GM12878 (cell line): ENCODE results near the gene GALNT17. TPM values are rescaled to one million over a fixed set of nuclear protein-coding genes. Genes with fewer than 3 reads are reported as not detected.

Source experiments
- ATAC-seq: fragments of 200-7000 bp; cut with Tn5 transposase; 3 replicates; pipeline ENCODE4 v1.9.1; 2020; ENCODE audit warnings: mild to moderate bottlenecking, moderate library complexity
- BruUV-seq: library from RNA; stranded (reverse); fragments of 400-500 nt; replicated peaks from 2 replicates; lab custom pipeline; 2021; lab: Mats Ljungman, UMichigan
- CTCF ChIA-PET: fragments of 300-600 bp; sonication (Branson Sonifier 250); formaldehyde crosslinking; extraction: SDS; loops from one replicate; lab custom pipeline; 2021; ENCODE audit warnings: inconsistent platforms; lab: Yijun Ruan, JAX
- POLR2A ChIA-PET: fragments of 350-600 bp; formaldehyde crosslinking; extraction: SDS; loops from one replicate; lab custom pipeline; 2021; ENCODE audit warnings: inconsistent platforms; lab: Charles Lee
- RAD21 ChIA-PET: fragments of 300-600 bp; sonication (Branson Sonifier 250); formaldehyde crosslinking; loops from one replicate; lab custom pipeline; 2023; ENCODE audit warnings: antibody characterized with exemption; ENCODE audit not compliant: unreplicated experiment; lab: Charles Lee
- SMC1A ChIA-PET: fragments of 300-600 bp; sonication (Branson Sonifier 250); formaldehyde crosslinking; loops from one replicate; lab custom pipeline; 2023; ENCODE audit not compliant: unreplicated experiment, uncharacterized antibody; lab: Charles Lee
- DNase-seq: peaks from one replicate; pipeline ENCODE4 v3.0.0-alpha.2; 2011; ENCODE audit warnings: low read depth, low spot score
- FAIRE-seq: peaks from 3 replicates; lab custom pipeline; 2011; peaks lifted over from hg19 to GRCh38; lab: Jason Lieb, UNC
- H2AFZ ChIP-seq: 2 replicates; pipeline ENCODE4 v1.6.0; 2011; ENCODE audit warnings: low read depth, low read length, control low read depth; ENCODE audit not compliant: control insufficient read depth
- H3K27ac ChIP-seq: 2 replicates; pipeline ENCODE4 v1.5.1; 2011; ENCODE audit warnings: control low read depth; ENCODE audit not compliant: control insufficient read depth, insufficient read depth
- H3K27me3 ChIP-seq, 2 experiments: replicated peaks in 1 of 2; 2 replicates each; pipeline versions ENCODE4 v1.6.0 to v1.6.1; 2011; ENCODE audit warnings: low read length in 1 of 2; ENCODE audit not compliant: control insufficient read depth in 2 of 2, insufficient read depth in 2 of 2
- H3K36me3 ChIP-seq, 2 experiments: 2 replicates each; pipeline ENCODE4 v1.5.1; 2011; ENCODE audit warnings: low read length in 1 of 2; ENCODE audit not compliant: control insufficient read depth in 2 of 2, insufficient read depth in 2 of 2
- H3K4me1 ChIP-seq: 2 replicates; pipeline ENCODE4 v1.6.1; 2011; ENCODE audit warnings: mild to moderate bottlenecking, low read length, moderate library complexity, mixed read lengths; ENCODE audit not compliant: control insufficient read depth, insufficient read depth
- H3K4me2 ChIP-seq: 2 replicates; pipeline ENCODE4 v1.6.0; 2011; ENCODE audit warnings: control low read depth; ENCODE audit not compliant: control insufficient read depth, insufficient read depth
- H3K4me3 ChIP-seq: fragments of 200-600 bp; sonication (generic); 2 replicates; pipeline ENCODE4 v1.5.1; 2016
- H3K79me2 ChIP-seq: 2 replicates; pipeline ENCODE4 v1.6.0; 2011; ENCODE audit warnings: low read length; ENCODE audit not compliant: control insufficient read depth, insufficient read depth
- H3K9ac ChIP-seq: 2 replicates; pipeline ENCODE4 v1.8.0; 2011; ENCODE audit warnings: low read length, control low read depth, mixed read lengths; ENCODE audit not compliant: control insufficient read depth, insufficient read depth
- H3K9me3 ChIP-seq: replicated peaks from 3 replicates; pipeline ENCODE4 v1.5.1; 2011; ENCODE audit warnings: mild to moderate bottlenecking, low read length; ENCODE audit not compliant: control insufficient read depth, insufficient read depth
- H4K20me1 ChIP-seq: 2 replicates; pipeline ENCODE4 v1.6.0; 2011; ENCODE audit not compliant: control insufficient read depth, insufficient read depth
- BCL11A ChIP-seq: IDR thresholded peaks from 2 replicates; pipeline ENCODE4 v1.6.1; 2011; ENCODE audit warnings: low read depth, low read length
- BHLHE40 ChIP-seq, 2 experiments: fragments of 450-650 bp in 1 of 2; IDR thresholded peaks; 2 replicates each; pipeline ENCODE4 v1.6.1; 2011 to 2017; ENCODE audit warnings: low read depth in 2 of 2, borderline replicate concordance in 1 of 2, improper control_type of control experiment in 1 of 2, low read length in 1 of 2, mild to moderate bottlenecking in 1 of 2
- BRCA1 ChIP-seq: IDR thresholded peaks from 2 replicates; pipeline ENCODE4 v1.6.1; 2011; ENCODE audit warnings: low read depth, low read length, improper control_type of control experiment
- CREB1 ChIP-seq: IDR thresholded peaks from 2 replicates; pipeline ENCODE4 v1.6.1; 2012; ENCODE audit warnings: low read depth, mild to moderate bottlenecking, inconsistent platforms
- HSF1 ChIP-seq: fragments of 150-350 bp; IDR thresholded peaks from 2 replicates; pipeline ENCODE4 v1.6.1; 2014; ENCODE audit warnings: mild to moderate bottlenecking, low read depth, low read length
- NFIC ChIP-seq: IDR thresholded peaks from 2 replicates; pipeline ENCODE4 v1.6.1; 2012; ENCODE audit warnings: low read depth, mild to moderate bottlenecking, inconsistent platforms, low read length, moderate library complexity
- PRDM15 ChIP-seq: fragments of 450-650 bp; formaldehyde crosslinking; IDR thresholded peaks from 2 replicates; pipeline ENCODE4 v1.4.0; 2020; ENCODE audit warnings: mild to moderate bottlenecking, moderate library complexity
- RAD51 ChIP-seq: fragments of 450-650 bp; IDR thresholded peaks from 2 replicates; pipeline ENCODE4 v1.6.1; 2016; ENCODE audit warnings: moderate library complexity, mild to moderate bottlenecking, inconsistent platforms
- SMAD5 ChIP-seq: IDR thresholded peaks from 2 replicates; pipeline ENCODE4 v1.6.1; 2016; ENCODE audit warnings: antibody characterized with exemption, low read depth
- TCF3 ChIP-seq: IDR thresholded peaks from 2 replicates; pipeline ENCODE4 v1.6.1; 2012; ENCODE audit warnings: low read depth, mild to moderate bottlenecking, low read length, borderline replicate concordance; ENCODE audit not compliant: insufficient read depth
- YBX1 ChIP-seq: fragments of 450-650 bp; IDR thresholded peaks from 2 replicates; pipeline ENCODE4 v1.6.1; 2016; ENCODE audit warnings: antibody characterized with exemption
- WGBS: methylation state at CpG from one replicate; pipeline ENCODE4 v1.1.6; 2016; ENCODE audit warnings: low lambda C conversion rate; ENCODE audit not compliant: insufficient replicate concordance, insufficient coverage; ENCODE audit errors: missing lambda C conversion rate; 5-methylcytosine and 5-hydroxymethylcytosine counted together
- in situ Hi-C: fragments of 300-500 bp; cut with MboI; formaldehyde crosslinking; loops from 9 replicates; pipeline ENCODE4 v1.14.3; 2018; ENCODE audit warnings: mixed read lengths
- intact Hi-C: fragments of 100-400 bp; cut with micrococcal nuclease; formaldehyde crosslinking; loops from one replicate; pipeline ENCODE4 v1.14.2; 2022; ENCODE audit not compliant: unreplicated experiment
- polyA plus RNA-seq, 11 experiments: library from polyadenylated mRNA; depleted of rRNA in 4 of 11; unstranded in 6 of 11; stranded (reverse) in 5 of 11; fragments of >200 nt; fragmentation: Nextera tagmentation in 4 of 11; fragmentation: Illumina TruSeq in 1 of 11; extraction: Ambion mirVana in 4 of 11; extraction: Trizol in 1 of 11; gene quantifications; 1 replicate in 1 of 11; 2 replicates in 10 of 11; pipeline versions ENCODE4 v1.2.1 to v1.2.3, GENCODE V29; 2011 to 2016; ENCODE audit warnings: inconsistent platforms in 2 of 11, missing spikeins in 2 of 11, low read depth in 1 of 11
- total RNA-seq, 4 experiments: library from RNA; depleted of rRNA in 3 of 4; stranded (reverse); fragments of >200 nt in 3 of 4; fragmentation: Illumina TruSeq in 1 of 4; extraction: Trizol in 1 of 4; gene quantifications; 2 replicates each; pipeline versions ENCODE4 v1.2.1 to v1.2.3, GENCODE V29; 2013 to 2021

The GALNT17 gene
- total and polyA plus RNA-seq, 10 of the 15 experiments (the other 5 are each of a cell fraction or from before 2014, with no cell fraction given), result 0.12 to 0.15 TPM; not detected in 8

GRCh38 chr7:71697400-71697799 is 565.5 kb downstream of the GALNT17 start:
- TF ChIP-seq NFIC, result no peak
- BruUV-seq, result no TSS peak
- no peak overlapping the region for H3K4me2 ChIP-seq
- ChIA-PET POLR2A (no interaction called here), CTCF (no interaction called here), RAD21 (no interaction called here), SMC1A (no interaction called here)
- no peak for ATAC-seq
- no peak overlapping the region for H3K27ac ChIP-seq
- no peaks in the 10 kb centered on the region for H3K27me3 ChIP-seq
- H3K79me2 ChIP-seq, result no peaks in the 10 kb centered on the region
- 43% methylated on average over 3 of the region's 3 CpGs for WGBS
- H2AFZ ChIP-seq, result no peak overlapping the region
- no peak overlapping the region for H3K4me3 ChIP-seq
- no peaks in the 10 kb centered on the region for H3K4me1 ChIP-seq
- H3K9me3 ChIP-seq, result no peaks in the 10 kb centered on the region
- no peak for FAIRE-seq
- no peak overlapping the region for H3K9ac ChIP-seq
- in situ Hi-C loops (no loop called here), intact Hi-C loops (no loop called here)
- DNase-seq, result no peak
- no peaks in the 10 kb centered on the region for H3K36me3 ChIP-seq
- no peaks in the 10 kb centered on the region for H4K20me1 ChIP-seq

GRCh38 chr7:71705217-71705616 is 573.3 kb downstream of the GALNT17 start:
- CTCF ChIA-PET, result no interaction called here
- H3K27me3 ChIP-seq, result no peaks in the 10 kb centered on the region
- in situ Hi-C loops (no loop called here), intact Hi-C loops (no loop called here)
- H3K4me2 ChIP-seq, result no peak overlapping the region
- RAD21 ChIA-PET, result no interaction called here
- H4K20me1 ChIP-seq, result no peaks in the 10 kb centered on the region
- no peak overlapping the region for H3K27ac ChIP-seq
- FAIRE-seq (no peak), DNase-seq (no peak), ATAC-seq (no peak)
- H3K79me2 ChIP-seq, result no peaks in the 10 kb centered on the region
- no peaks in the 10 kb centered on the region for H3K9me3 ChIP-seq
- WGBS, result 2% methylated on average over 3 of the region's 3 CpGs
- H2AFZ ChIP-seq, result no peak overlapping the region
- H3K36me3 ChIP-seq, result no peaks in the 10 kb centered on the region
- no peaks in the 10 kb centered on the region for H3K4me1 ChIP-seq
- no TSS peak for BruUV-seq
- H3K4me3 ChIP-seq, result no peak overlapping the region
- POLR2A ChIA-PET, result no interaction called here
- SMC1A ChIA-PET, result no interaction called here
- no peak overlapping the region for H3K9ac ChIP-seq
- TF ChIP-seq YBX1 (no peak), BCL11A (no peak), BRCA1 (no peak), SMAD5 (no peak), BHLHE40 (IDR thresholded peaks at IDR 0.05; ENCODE audit: borderline replicate concordance in 1 of 2, low read depth in 2 of 2, low read length in 1 of 2) (no peak), RAD51 (no peak), HSF1 (no peak), CREB1 (no peak), TCF3 (no peak), PRDM15 (no peak)
